Neural progenitor cell (in vitro differentiated cells): ENCODE measurements around the gene CHCHD6. TPM values are rescaled to one million over a fixed set of nuclear protein-coding genes. Genes with fewer than 3 reads are reported as not detected.

Source experiments
- DNase-seq: peaks from one replicate; pipeline ENCODE4 v3.0.0-alpha.2; 2016; ENCODE audit warnings: low spot score
- H2AFZ ChIP-seq: fragments of 200-600 bp; sonication (generic); replicated peaks from 2 replicates; pipeline ENCODE4 v1.6.1; 2016; ENCODE audit warnings: antibody characterized with exemption
- H3F3A ChIP-seq: fragments of 200-600 bp; sonication (generic); 2 replicates; pipeline ENCODE4 v1.6.1; 2016; ENCODE audit warnings: antibody characterized with exemption, low read depth
- H3K27ac ChIP-seq: fragments of 200-600 bp; sonication (generic); 2 replicates; pipeline ENCODE4 v1.5.1; 2016; ENCODE audit warnings: mild to moderate bottlenecking
- H3K27me3 ChIP-seq: fragments of 200-600 bp; sonication (generic); 2 replicates; pipeline ENCODE4 v1.6.1; 2016; ENCODE audit warnings: mild to moderate bottlenecking, moderate library complexity
- H3K36me3 ChIP-seq: fragments of 200-600 bp; sonication (generic); 2 replicates; pipeline ENCODE4 v1.5.1; 2016
- H3K4me1 ChIP-seq: fragments of 200-600 bp; sonication (generic); 2 replicates; pipeline ENCODE4 v1.6.1; 2016; ENCODE audit warnings: mixed run types
- H3K4me2 ChIP-seq: fragments of 200-600 bp; sonication (generic); 2 replicates; pipeline ENCODE4 v1.6.1; 2016
- H3K4me3 ChIP-seq: fragments of 200-600 bp; sonication (generic); 2 replicates; pipeline ENCODE4 v1.5.1; 2016
- H3K79me2 ChIP-seq: fragments of 200-600 bp; sonication (generic); 2 replicates; pipeline ENCODE4 v1.6.1; 2016; ENCODE audit warnings: low read depth
- H3K9ac ChIP-seq: fragments of 200-600 bp; sonication (generic); 2 replicates; pipeline ENCODE4 v1.6.1; 2016
- H3K9me3 ChIP-seq: fragments of 200-600 bp; sonication (generic); 2 replicates; pipeline ENCODE4 v1.5.1; 2016; ENCODE audit warnings: low read depth
- H4K20me1 ChIP-seq: fragments of 200-600 bp; sonication (generic); 2 replicates; pipeline ENCODE4 v1.6.1; 2016; ENCODE audit warnings: low read depth
- H3K27ac Mint-ChIP-seq: 3 replicates; pipeline ENCODE4 v1.8.0; 2021; ENCODE audit warnings: mixed read lengths
- H3K27me3 Mint-ChIP-seq: 2 replicates; pipeline ENCODE4 v1.8.0; 2022; ENCODE audit warnings: low read depth, mild to moderate bottlenecking, inconsistent platforms, moderate library complexity, mixed read lengths; ENCODE audit not compliant: insufficient read depth
- H3K36me3 Mint-ChIP-seq: 3 replicates; pipeline ENCODE4 v1.8.0; 2021; ENCODE audit warnings: mixed read lengths
- H3K4me1 Mint-ChIP-seq: 3 replicates; pipeline ENCODE4 v1.8.0; 2021; ENCODE audit warnings: mixed read lengths
- H3K4me3 Mint-ChIP-seq: 3 replicates; pipeline ENCODE4 v1.8.0; 2021; ENCODE audit warnings: mild to moderate bottlenecking, moderate library complexity, mixed read lengths
- H3K9me3 Mint-ChIP-seq: 3 replicates; pipeline ENCODE4 v1.8.0; 2020; ENCODE audit warnings: mixed read lengths
- EZH2 ChIP-seq: fragments of 200-600 bp; sonication (generic); IDR thresholded peaks from 2 replicates; pipeline ENCODE4 v1.6.1; 2017; ENCODE audit warnings: antibody characterized with exemption, mild to moderate bottlenecking, moderate library complexity
- EZH2phosphoT487 ChIP-seq: fragments of 200-600 bp; sonication (generic); IDR thresholded peaks from 2 replicates; pipeline ENCODE4 v1.6.1; 2017; ENCODE audit warnings: antibody characterized with exemption
- total RNA-seq: library from RNA; depleted of rRNA; stranded (reverse); fragments of >200 nt; gene quantifications from 2 replicates; pipeline ENCODE4 v1.2.3, GENCODE V29; 2015; ENCODE audit warnings: low replicate concordance
- TF ChIP-seq, protein P1 (sequence below): fragments of 200-600 bp; sonication (generic); IDR thresholded peaks from 2 replicates; pipeline ENCODE4 v1.5.1; 2017; ENCODE audit warnings: antibody characterized with exemption, mild to moderate bottlenecking

CHCHD6 gene
- total RNA-seq, 1 donor from 2014 or later: 35.7 TPM

GRCh38 chr3:126714921-126715320 is 10.9 kb downstream of the CHCHD6 start:
- peaks cover 3% of the 10 kb centered on the region for H3K27me3 Mint-ChIP-seq
- H4K20me1 ChIP-seq: peaks cover 44% of the 10 kb centered on the region
- peaks cover 13% of the 10 kb centered on the region for H3K4me1 Mint-ChIP-seq
- no peaks in the 10 kb centered on the region for H3K9me3 ChIP-seq
- no peaks in the 10 kb centered on the region for H3K27me3 ChIP-seq
- no peak overlapping the region for H3K4me3 Mint-ChIP-seq
- H3K9ac ChIP-seq: no peak overlapping the region
- H3K27ac ChIP-seq: no peak overlapping the region
- no peaks in the 10 kb centered on the region for H3K36me3 Mint-ChIP-seq
- TF ChIP-seq, protein P1, sequence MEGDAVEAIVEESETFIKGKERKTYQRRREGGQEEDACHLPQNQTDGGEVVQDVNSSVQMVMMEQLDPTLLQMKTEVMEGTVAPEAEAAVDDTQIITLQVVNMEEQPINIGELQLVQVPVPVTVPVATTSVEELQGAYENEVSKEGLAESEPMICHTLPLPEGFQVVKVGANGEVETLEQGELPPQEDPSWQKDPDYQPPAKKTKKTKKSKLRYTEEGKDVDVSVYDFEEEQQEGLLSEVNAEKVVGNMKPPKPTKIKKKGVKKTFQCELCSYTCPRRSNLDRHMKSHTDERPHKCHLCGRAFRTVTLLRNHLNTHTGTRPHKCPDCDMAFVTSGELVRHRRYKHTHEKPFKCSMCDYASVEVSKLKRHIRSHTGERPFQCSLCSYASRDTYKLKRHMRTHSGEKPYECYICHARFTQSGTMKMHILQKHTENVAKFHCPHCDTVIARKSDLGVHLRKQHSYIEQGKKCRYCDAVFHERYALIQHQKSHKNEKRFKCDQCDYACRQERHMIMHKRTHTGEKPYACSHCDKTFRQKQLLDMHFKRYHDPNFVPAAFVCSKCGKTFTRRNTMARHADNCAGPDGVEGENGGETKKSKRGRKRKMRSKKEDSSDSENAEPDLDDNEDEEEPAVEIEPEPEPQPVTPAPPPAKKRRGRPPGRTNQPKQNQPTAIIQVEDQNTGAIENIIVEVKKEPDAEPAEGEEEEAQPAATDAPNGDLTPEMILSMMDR: no peak
- no peak for TF ChIP-seq EZH2
- no peak for TF ChIP-seq EZH2phosphoT487
- H3K9me3 Mint-ChIP-seq: no peaks in the 10 kb centered on the region
- H2AFZ ChIP-seq: no peak overlapping the region
- H3F3A ChIP-seq: no peaks in the 10 kb centered on the region
- no peaks in the 10 kb centered on the region for H3K4me1 ChIP-seq
- peaks cover 13% of the 10 kb centered on the region for H3K79me2 ChIP-seq
- no peak for DNase-seq
- no peak overlapping the region for H3K4me2 ChIP-seq
- no peak overlapping the region for H3K27ac Mint-ChIP-seq
- H3K36me3 ChIP-seq: no peaks in the 10 kb centered on the region
- H3K4me3 ChIP-seq: no peak overlapping the region

DNA sequence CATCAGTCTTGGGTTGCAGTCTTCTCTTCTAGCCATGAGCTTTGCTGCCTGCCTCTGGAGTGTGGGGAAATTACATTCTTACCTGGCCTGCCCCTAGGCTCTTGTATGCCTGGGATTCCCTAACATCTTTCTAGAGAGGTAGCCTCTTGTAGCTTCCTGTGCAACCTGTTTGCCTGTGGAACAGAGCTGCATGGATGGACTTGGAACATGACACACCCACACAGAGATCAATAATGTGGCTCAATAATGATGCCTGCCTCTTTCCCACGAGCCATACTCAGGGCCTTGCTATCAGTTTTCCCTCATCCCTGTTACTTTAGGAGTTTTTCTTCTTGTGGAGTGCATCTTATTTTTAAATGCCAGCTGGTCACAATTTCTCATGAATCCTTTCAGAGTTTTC is 11.4 kb downstream of the CHCHD6 start:
- H3K9me3 Mint-ChIP-seq: no peaks in the 10 kb centered on the region
- Histone ChIP-seq H4K20me1 (peaks cover 44% of the 10 kb centered on the region), H3K9me3 (no peaks in the 10 kb centered on the region), H3K79me2 (peaks cover 10% of the 10 kb centered on the region), H3F3A (no peaks in the 10 kb centered on the region), H3K27ac (no peak overlapping the region), H3K4me1 (no peaks in the 10 kb centered on the region), H3K36me3 (no peaks in the 10 kb centered on the region), H2AFZ (no peak overlapping the region), H3K4me2 (no peak overlapping the region), H3K27me3 (no peaks in the 10 kb centered on the region), H3K9ac (no peak overlapping the region), H3K4me3 (no peak overlapping the region)
- no peaks in the 10 kb centered on the region for H3K36me3 Mint-ChIP-seq
- H3K4me1 Mint-ChIP-seq: peaks cover 13% of the 10 kb centered on the region
- no peak overlapping the region for H3K4me3 Mint-ChIP-seq
- H3K27me3 Mint-ChIP-seq: peaks cover 3% of the 10 kb centered on the region
- DNase-seq: no peak
- TF ChIP-seq EZH2phosphoT487 (no peak), EZH2 (no peak)
- TF ChIP-seq, protein P1: no peak
- H3K27ac Mint-ChIP-seq: no peak overlapping the region

- DNase-seq: no peak
- Histone ChIP-seq H3K79me2 (peaks cover 5% of the 10 kb centered on the region), H3K9ac (no peak overlapping the region), H3K4me3 (no peak overlapping the region), H3F3A (no peaks in the 10 kb centered on the region), H3K27me3 (no peaks in the 10 kb centered on the region), H3K27ac (no peak overlapping the region), H3K4me1 (no peaks in the 10 kb centered on the region), H3K36me3 (no peaks in the 10 kb centered on the region), H3K9me3 (no peaks in the 10 kb centered on the region), H2AFZ (no peak overlapping the region), H3K4me2 (no peak overlapping the region), H4K20me1 (peaks cover 44% of the 10 kb centered on the region)
- peaks cover 13% of the 10 kb centered on the region for H3K4me1 Mint-ChIP-seq
- no peaks in the 10 kb centered on the region for H3K36me3 Mint-ChIP-seq
- no peak overlapping the region for H3K27ac Mint-ChIP-seq
- peaks cover 3% of the 10 kb centered on the region for H3K27me3 Mint-ChIP-seq
- H3K9me3 Mint-ChIP-seq: no peaks in the 10 kb centered on the region
- H3K4me3 Mint-ChIP-seq: no peak overlapping the region
- TF ChIP-seq EZH2phosphoT487: no peak
- TF ChIP-seq, protein P1: no peak
- TF ChIP-seq EZH2: no peak
Measured at GRCh38 chr3:126716057-126716456, 12.0 kb downstream of the CHCHD6 start.
